ENCODE measurements around the gene SCN9A. TPM values are rescaled to one million over a fixed set of nuclear protein-coding genes. Genes with fewer than 3 reads are reported as not detected.

SCN9A gene
- total RNA-seq, 2 experiments from 2014 or later = 0.14 to 0.17 TPM

- ChIA-PET POLR2A (no interaction called here), CTCF (no interaction called here)
- DNase-seq = no peak
- intact Hi-C loops (cut with DNase I, micrococcal nuclease) = no loop called here
- Mint-ChIP-seq H3K9me3 (no peaks in the 10 kb centered on the region), H3K36me3 (ENCODE audit: low read depth) (no peaks in the 10 kb centered on the region), H3K4me1 (ENCODE audit: low read depth) (no peaks in the 10 kb centered on the region), H3K27ac (no peak overlapping the region), H3K27me3 (peaks cover 5% of the 10 kb centered on the region), H3K4me3 (no peak overlapping the region)
- Histone ChIP-seq H3K9me3 (ENCODE audit: control insufficient read depth in 1 of 2, insufficient read depth in 1 of 2, low read length in 2 of 2) (no peaks in the 10 kb centered on the region), H3K4me3 (ENCODE audit: low read length) (no peak overlapping the region), H3K4me1 (ENCODE audit: insufficient read depth, low read length) (no peaks in the 10 kb centered on the region), H3K27ac (ENCODE audit: low read depth in 1 of 2, low read length in 2 of 2) (no peak overlapping the region), H3K36me3 (ENCODE audit: insufficient read depth, low read length) (no peaks in the 10 kb centered on the region), H3K27me3 (ENCODE audit: control insufficient read depth in 1 of 2, insufficient read depth in 2 of 2, low read length in 2 of 2) (no peaks in the 10 kb centered on the region)
- no peak for ATAC-seq (ENCODE audit: poor library complexity)
- no peak for TF ChIP-seq CTCF (IDR thresholded peaks at IDR 0.05)
Measured at GRCh38 chr2:166406374-166406773, 30.6 kb upstream of the SCN9A start.

- CTCF ChIA-PET = no interaction called here
- no peak overlapping the region for H3K27ac ChIP-seq (ENCODE audit: low read depth in 1 of 2, low read length in 2 of 2)
Measured at GRCh38 chr2:166405569-166405926, 29.8 kb upstream of the SCN9A start.

GRCh38 chr2:166404831-166405568, 29.3 kb upstream of the SCN9A start:
- DNase-seq (no peak), ATAC-seq (ENCODE audit: poor library complexity) (no peak)
- intact Hi-C loops (cut with DNase I, micrococcal nuclease) = no loop called here
- Histone ChIP-seq H3K9me3 (ENCODE audit: control insufficient read depth in 1 of 2, insufficient read depth in 1 of 2, low read length in 2 of 2) (no peaks in the 10 kb centered on the region), H3K27me3 (ENCODE audit: control insufficient read depth in 1 of 2, insufficient read depth in 2 of 2, low read length in 2 of 2) (no peaks in the 10 kb centered on the region), H3K27ac (ENCODE audit: low read depth in 1 of 2, low read length in 2 of 2) (no peak overlapping the region), H3K4me1 (ENCODE audit: insufficient read depth, low read length) (no peaks in the 10 kb centered on the region), H3K4me3 (ENCODE audit: low read length) (no peak overlapping the region), H3K36me3 (ENCODE audit: insufficient read depth, low read length) (no peaks in the 10 kb centered on the region)
- H3K9me3 Mint-ChIP-seq = no peaks in the 10 kb centered on the region
- no peak overlapping the region for H3K27ac Mint-ChIP-seq
- ChIA-PET CTCF (no interaction called here), POLR2A (no interaction called here)
- H3K27me3 Mint-ChIP-seq = peaks cover 5% of the 10 kb centered on the region
- H3K4me1 Mint-ChIP-seq (ENCODE audit: low read depth) = no peaks in the 10 kb centered on the region
- no peaks in the 10 kb centered on the region for H3K36me3 Mint-ChIP-seq (ENCODE audit: low read depth)
- no peak for TF ChIP-seq CTCF (IDR thresholded peaks at IDR 0.05)
- H3K4me3 Mint-ChIP-seq = no peak overlapping the region

More at GRCh38 chr2:166405569-166405926, 29.8 kb upstream of the SCN9A start:
- peaks cover 5% of the 10 kb centered on the region for H3K27me3 Mint-ChIP-seq
- TF ChIP-seq CTCF (IDR thresholded peaks at IDR 0.05) = no peak
- POLR2A ChIA-PET = no interaction called here
- Histone ChIP-seq H3K9me3 (ENCODE audit: control insufficient read depth in 1 of 2, insufficient read depth in 1 of 2, low read length in 2 of 2) (no peaks in the 10 kb centered on the region), H3K4me3 (ENCODE audit: low read length) (no peak overlapping the region), H3K27me3 (ENCODE audit: control insufficient read depth in 1 of 2, insufficient read depth in 2 of 2, low read length in 2 of 2) (no peaks in the 10 kb centered on the region), H3K36me3 (ENCODE audit: insufficient read depth, low read length) (no peaks in the 10 kb centered on the region), H3K4me1 (ENCODE audit: insufficient read depth, low read length) (no peaks in the 10 kb centered on the region)
- ATAC-seq (ENCODE audit: poor library complexity) (no peak), DNase-seq (no peak)
- H3K4me1 Mint-ChIP-seq (ENCODE audit: low read depth) = no peaks in the 10 kb centered on the region
- H3K36me3 Mint-ChIP-seq (ENCODE audit: low read depth) = no peaks in the 10 kb centered on the region
- intact Hi-C loops (cut with DNase I, micrococcal nuclease) = no loop called here
- H3K9me3 Mint-ChIP-seq = no peaks in the 10 kb centered on the region
- no peak overlapping the region for H3K4me3 Mint-ChIP-seq
- H3K27ac Mint-ChIP-seq = no peak overlapping the region

Measured in CD4-positive, alpha-beta T cell (primary cell).